ENCODE data around the gene PZP. TPM values are rescaled to one million over a fixed set of nuclear protein-coding genes. Genes with fewer than 3 reads are reported as not detected.

Gene PZP
- total and polyA plus RNA-seq, 12 donors, result 0.15 to 1.6 (median 0.54) TPM

DNA sequence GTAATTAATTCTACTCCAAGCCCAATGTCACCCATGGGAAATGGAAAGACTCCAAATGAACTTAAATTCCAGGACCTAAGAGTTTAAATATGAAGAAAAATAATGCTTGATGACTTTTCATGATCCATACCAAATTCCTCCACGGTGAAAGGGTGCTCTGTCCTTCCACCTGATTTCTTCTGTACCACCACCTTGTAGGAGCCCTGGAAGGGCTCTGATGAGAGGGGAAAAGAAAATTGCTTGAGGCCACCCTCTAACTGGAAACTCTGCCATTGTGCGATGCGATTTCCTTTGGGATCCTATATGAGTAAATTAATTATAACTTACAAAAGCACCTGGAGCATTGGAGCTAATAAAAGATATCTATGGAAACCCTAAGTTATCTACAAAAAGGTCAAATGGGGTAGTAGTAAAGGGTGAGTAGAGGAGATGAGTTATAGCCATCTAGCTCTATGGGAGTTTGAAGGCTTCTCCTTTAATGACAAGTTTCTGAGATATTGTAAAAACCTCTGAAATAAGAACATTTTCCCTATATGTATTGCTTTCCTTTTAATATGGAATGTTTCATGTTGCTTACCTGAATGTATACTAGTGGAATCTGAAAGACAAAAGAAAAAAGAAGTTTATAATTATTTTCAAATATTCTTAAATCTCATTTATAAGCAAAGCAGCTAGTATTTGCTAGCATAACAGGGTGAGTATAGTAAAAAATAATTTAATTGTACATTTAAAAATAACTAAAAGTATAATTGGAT is 98.3 kb downstream of the PZP start:
- Histone ChIP-seq H3K36me3 (peaks cover 0 to 90% (median 67%) of the 10 kb centered on the region in 9 donors), H3K9me3 (no peaks in the 10 kb centered on the region), H3K27ac (peak overlapping the region in 2 of 10 donors; percentile 8 to 18), H3K4me1 (peaks cover 0 to 82% (median 29%) of the 10 kb centered on the region in 9 donors), H3K4me3 (no peak overlapping the region), H3K27me3 (no peaks in the 10 kb centered on the region)
- 87 to 91% methylated on average over 3 of the region's 3 CpGs for whole genome bisulfite sequencing, 2 donors
- intact Hi-C loops (cut with DNase I), result loop anchor here in 3 of 10 donors (2.0 to 10.0 kb wide), 4 partner anchors 39 to 175 kb away; no protein-coding TSS in a partner anchor
- ATAC-seq, result no peak
- no peak for TF ChIP-seq CTCF (IDR thresholded peaks at IDR 0.05)
- no peak for DNase-seq

DNA sequence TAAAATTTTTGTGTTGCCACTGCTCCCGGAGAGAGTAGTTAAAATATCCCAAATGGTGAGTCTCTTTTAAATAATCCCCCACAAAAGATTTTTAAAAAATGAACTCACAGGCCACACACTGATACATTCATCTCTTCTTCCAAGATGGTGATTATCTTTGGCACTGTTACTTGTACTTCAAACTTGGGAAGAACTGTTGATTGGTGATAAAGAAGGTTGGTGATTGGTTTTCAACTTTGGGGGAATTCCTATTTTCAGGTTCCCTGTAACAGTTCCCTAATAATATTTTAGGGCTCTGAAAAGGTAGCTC is 99.0 kb downstream of the PZP start:
- DNase-seq (no peak), ATAC-seq (no peak)
- no peak for TF ChIP-seq CTCF (IDR thresholded peaks at IDR 0.05)
- WGBS, 2 donors, result 45 to 59% methylated on average over 1 of the region's 1 CpG
- intact Hi-C loops (cut with DNase I), result no loop called here
- H3K36me3 ChIP-seq, result peaks cover 0 to 98% (median 74%) of the 10 kb centered on the region in 9 donors
- H3K4me1 ChIP-seq, result peaks cover 0 to 88% (median 29%) of the 10 kb centered on the region in 9 donors
- no peaks in the 10 kb centered on the region for H3K27me3 ChIP-seq
- H3K9me3 ChIP-seq, result no peaks in the 10 kb centered on the region
- H3K4me3 ChIP-seq, result no peak overlapping the region
- H3K27ac ChIP-seq, result peak overlapping the region in 2 of 10 donors; percentile 8 to 18

DNA sequence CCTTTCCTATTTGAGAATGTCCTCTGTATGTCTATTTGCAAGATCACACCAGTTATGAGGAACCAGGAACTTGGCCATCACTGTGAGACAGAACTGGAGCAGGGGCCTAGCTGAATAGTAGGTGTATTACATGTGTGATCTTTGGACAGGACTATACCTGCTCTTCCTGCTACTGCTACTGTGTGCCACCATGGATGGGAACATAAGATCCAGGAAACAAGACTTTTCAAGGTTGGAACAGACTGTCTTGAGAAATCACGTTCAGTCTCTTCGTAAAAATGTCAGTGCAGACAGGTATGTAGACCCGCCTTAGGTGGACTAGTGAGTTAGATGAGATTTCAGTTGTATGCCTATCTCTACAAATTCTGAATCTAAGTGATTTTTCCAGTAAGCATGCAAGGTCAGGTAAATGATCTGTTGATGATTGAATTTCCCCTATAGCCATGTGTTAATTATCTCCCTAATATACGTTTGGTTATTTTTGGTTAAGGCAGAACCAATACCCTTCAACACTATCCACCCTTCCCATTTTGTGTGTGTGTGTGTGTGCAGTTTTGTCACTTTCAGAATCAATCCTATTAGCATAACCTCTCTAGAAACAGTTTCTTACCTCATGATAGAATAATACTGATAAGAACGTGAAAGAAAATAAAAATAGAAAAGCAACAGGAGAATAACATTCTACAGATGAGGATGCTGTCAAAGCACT is 99.5 kb downstream of the PZP start:
- H3K36me3 ChIP-seq, result peaks cover 0 to 100% (median 79%) of the 10 kb centered on the region in 9 donors
- H3K4me3 ChIP-seq, result no peak overlapping the region
- H3K27ac ChIP-seq, result peak overlapping the region in 2 of 10 donors; percentile 8 to 59
- ATAC-seq (no peak), DNase-seq (no peak)
- WGBS, 2 donors, result 47 to 76% methylated on average over 5 of the region's 5 CpGs
- intact Hi-C loops (cut with DNase I), result no loop called here
- no peaks in the 10 kb centered on the region for H3K9me3 ChIP-seq
- H3K4me1 ChIP-seq, result peaks cover 0 to 89% (median 28%) of the 10 kb centered on the region in 9 donors
- no peaks in the 10 kb centered on the region for H3K27me3 ChIP-seq
- TF ChIP-seq CTCF (IDR thresholded peaks at IDR 0.05), result no peak

DNA sequence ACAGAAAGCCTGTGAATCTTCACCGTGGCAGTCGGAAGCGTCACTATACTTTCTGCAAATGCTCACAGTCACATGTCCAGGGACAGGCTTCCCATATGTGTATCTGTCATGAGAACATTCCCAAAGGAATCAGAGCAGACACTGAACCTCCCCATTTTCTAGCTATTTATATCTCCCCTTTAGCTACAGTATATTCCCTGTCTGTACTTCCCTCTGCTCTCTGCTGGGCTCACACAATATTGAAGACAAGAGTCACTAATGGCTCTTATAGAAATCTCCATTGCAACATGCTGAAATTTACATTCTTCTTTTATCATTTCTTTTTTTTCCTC is 100.7 kb downstream of the PZP start:
- ATAC-seq, result peak in 6 of 8 donors; percentile 37 to 59 (median 49)
- Histone ChIP-seq H3K27ac (peak overlapping the region in 5 of 10 donors; percentile 19 to 59 (median 23)), H3K36me3 (peaks cover 0 to 100% (median 88%) of the 10 kb centered on the region in 9 donors), H3K27me3 (no peaks in the 10 kb centered on the region), H3K4me1 (peaks cover 0 to 85% (median 22%) of the 10 kb centered on the region in 9 donors), H3K4me3 (no peak overlapping the region), H3K9me3 (no peaks in the 10 kb centered on the region)
- TF ChIP-seq CTCF (IDR thresholded peaks at IDR 0.05), result no peak
- DNase-seq, result no peak
- 55 to 56% methylated on average over 3 of the region's 3 CpGs for WGBS, 2 donors
- intact Hi-C loops (cut with DNase I), result no loop called here

Data from heart right ventricle (tissue), 16 donors.